C4-2B (cell line): Measurements from ENCODE around the gene MRPS18C.
A peak's percentile ranks its signal among the peaks of the same experiment; 100 is the strongest.
"Not testable (repeated sequence)": the region's sequence is repeated elsewhere in the genome, so short reads cannot be mapped to it uniquely, and the experiment has no call there.

Experiments used
- ZFX ChIP-seq: fragments of 450-650 bp; IDR thresholded peaks from 2 replicates; pipeline ENCODE4 v1.6.1; 2017
- TF ChIP-seq, protein P1 (sequence below): fragments of 450-650 bp; conservative IDR thresholded peaks from 2 replicates; pipeline ENCODE4 v1.5.1; 2017; ENCODE audit warnings: mild to moderate bottlenecking

DNA sequence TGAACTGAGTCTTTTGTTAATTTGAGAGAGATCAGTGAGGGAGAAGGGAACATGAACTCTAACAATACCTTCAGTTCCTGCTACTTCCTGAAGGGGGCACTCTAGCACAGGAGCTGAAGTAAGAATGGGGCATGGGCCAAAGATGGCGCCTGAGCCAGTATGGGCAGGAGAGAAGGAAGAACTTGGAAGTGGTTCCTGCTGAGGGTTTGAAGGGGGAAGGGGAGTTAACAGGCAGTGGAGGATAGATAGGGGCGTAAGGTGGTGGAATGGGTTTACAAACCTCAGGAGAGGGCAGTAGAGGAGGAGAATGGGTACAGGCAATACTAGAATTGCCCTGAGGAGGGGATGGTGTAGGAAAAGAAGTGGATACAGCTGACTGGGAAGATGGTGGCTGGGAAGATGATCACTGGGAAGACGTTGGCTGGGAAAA lies 53.3 kb downstream of the MRPS18C start:
- TF ChIP-seq, protein P1, sequence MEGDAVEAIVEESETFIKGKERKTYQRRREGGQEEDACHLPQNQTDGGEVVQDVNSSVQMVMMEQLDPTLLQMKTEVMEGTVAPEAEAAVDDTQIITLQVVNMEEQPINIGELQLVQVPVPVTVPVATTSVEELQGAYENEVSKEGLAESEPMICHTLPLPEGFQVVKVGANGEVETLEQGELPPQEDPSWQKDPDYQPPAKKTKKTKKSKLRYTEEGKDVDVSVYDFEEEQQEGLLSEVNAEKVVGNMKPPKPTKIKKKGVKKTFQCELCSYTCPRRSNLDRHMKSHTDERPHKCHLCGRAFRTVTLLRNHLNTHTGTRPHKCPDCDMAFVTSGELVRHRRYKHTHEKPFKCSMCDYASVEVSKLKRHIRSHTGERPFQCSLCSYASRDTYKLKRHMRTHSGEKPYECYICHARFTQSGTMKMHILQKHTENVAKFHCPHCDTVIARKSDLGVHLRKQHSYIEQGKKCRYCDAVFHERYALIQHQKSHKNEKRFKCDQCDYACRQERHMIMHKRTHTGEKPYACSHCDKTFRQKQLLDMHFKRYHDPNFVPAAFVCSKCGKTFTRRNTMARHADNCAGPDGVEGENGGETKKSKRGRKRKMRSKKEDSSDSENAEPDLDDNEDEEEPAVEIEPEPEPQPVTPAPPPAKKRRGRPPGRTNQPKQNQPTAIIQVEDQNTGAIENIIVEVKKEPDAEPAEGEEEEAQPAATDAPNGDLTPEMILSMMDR: peak; percentile 78
- TF ChIP-seq ZFX: not testable (repeated sequence)
